DOHH2 (cell line): ENCODE measurements around the gene RAD51B.

Source experiments
- EZH2phosphoT487 ChIP-seq: fragments of 200-600 bp; sonication (generic); IDR thresholded peaks from 2 replicates; pipeline ENCODE4 v1.6.1; 2017; ENCODE audit warnings: borderline replicate concordance, mild to moderate bottlenecking, antibody characterized with exemption, low read length, moderate library complexity, mixed read lengths
- TF ChIP-seq, protein P1 (sequence below): fragments of 200-600 bp; sonication (generic); IDR thresholded peaks from one replicate; pipeline ENCODE4 v1.5.1; 2014; ENCODE audit warnings: antibody characterized with exemption, mild to moderate bottlenecking, low read depth, low read length; ENCODE audit not compliant: poor library complexity, severe bottlenecking

DNA sequence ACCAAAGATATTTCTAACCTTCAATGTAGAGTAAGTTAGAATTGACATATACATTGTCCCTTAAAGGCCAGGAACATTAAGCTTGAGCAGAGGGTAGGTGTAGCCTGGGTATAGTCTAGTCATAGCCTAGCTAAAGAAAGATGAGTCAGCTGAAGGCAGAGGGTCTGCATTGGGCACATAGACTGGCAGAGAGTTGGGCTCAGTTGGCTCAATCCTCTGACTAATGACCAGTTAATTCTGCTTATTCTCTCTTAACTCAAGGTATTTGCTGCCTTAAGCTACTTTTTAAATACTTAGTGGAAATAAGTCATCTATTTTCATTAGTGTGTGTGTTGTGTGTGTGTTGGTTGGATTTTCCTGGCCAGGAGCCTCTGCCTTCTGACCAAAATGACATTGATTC is 467.1 kb downstream of the RAD51B start:
- TF ChIP-seq, protein P1, sequence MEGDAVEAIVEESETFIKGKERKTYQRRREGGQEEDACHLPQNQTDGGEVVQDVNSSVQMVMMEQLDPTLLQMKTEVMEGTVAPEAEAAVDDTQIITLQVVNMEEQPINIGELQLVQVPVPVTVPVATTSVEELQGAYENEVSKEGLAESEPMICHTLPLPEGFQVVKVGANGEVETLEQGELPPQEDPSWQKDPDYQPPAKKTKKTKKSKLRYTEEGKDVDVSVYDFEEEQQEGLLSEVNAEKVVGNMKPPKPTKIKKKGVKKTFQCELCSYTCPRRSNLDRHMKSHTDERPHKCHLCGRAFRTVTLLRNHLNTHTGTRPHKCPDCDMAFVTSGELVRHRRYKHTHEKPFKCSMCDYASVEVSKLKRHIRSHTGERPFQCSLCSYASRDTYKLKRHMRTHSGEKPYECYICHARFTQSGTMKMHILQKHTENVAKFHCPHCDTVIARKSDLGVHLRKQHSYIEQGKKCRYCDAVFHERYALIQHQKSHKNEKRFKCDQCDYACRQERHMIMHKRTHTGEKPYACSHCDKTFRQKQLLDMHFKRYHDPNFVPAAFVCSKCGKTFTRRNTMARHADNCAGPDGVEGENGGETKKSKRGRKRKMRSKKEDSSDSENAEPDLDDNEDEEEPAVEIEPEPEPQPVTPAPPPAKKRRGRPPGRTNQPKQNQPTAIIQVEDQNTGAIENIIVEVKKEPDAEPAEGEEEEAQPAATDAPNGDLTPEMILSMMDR, result no peak
- TF ChIP-seq EZH2phosphoT487, result no peak
